HG03460 (cell line): ENCODE data around the gene REELD1.
A peak's percentile ranks its signal among the peaks of the same experiment; 100 is the strongest.

Source experiments
- ATAC-seq: cut with Tn5 transposase; IDR thresholded peaks from one replicate; pipeline ENCODE4 v1.9.1; 2021; ENCODE audit not compliant: unreplicated experiment

Gene REELD1

GRCh38 chr4:146214238-146214637, at the start of gene REELD1:
TSS of gene REELD1 (plus strand) at chr4:146214538. CDS start at chr4:146216953, 2,415 bp downstream.
- no peak for ATAC-seq

DNA sequence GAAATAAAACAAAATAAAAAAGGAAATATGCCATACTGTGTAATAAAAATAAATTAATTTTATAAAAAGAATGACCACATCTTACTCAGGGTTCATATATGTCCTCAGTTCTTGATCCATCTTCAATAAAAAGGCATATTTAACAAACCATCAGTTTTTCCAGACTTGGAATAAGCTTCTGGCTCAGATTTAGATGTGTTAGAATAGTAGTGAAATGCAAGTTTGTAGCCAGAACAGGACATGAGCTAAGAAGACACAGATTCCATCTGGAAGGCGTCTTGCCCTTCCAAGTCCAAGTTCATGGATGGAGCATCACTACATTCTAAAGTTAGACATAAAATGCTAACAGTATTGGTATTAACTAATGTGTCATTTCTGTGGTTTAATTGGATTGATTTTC, 49.1 kb upstream of the REELD1 start:
- ATAC-seq = no peak

DNA sequence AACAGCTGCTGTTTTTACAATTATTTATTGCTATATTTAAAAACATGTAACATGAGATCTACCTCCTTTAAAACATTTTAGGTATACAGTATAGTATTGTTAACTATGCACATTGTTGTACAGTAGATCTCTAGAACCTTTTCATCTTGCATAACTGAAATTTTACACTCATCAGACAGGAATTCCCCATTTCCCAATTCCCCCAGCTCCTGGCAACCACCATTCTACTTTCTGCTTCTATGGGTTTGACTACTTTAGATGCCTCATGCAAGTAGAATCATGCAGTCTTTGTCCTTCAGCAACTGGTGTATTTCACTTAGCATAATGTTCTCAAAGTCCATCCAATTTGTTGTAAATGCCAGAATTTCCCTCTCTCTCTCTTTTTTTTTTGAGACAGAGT, 48.5 kb upstream of the REELD1 start:
- no peak for ATAC-seq

- no peak for ATAC-seq
These were observed 44.2 kb upstream of the REELD1 start for GRCh38 chr4:146170149-146170548.

- ATAC-seq = peak; percentile 92
These were observed 38.5 kb upstream of the REELD1 start, which contains the start of gene LSM6 for GRCh38 chr4:146175541-146176453. TSS of gene LSM6 (plus strand) at chr4:146175718. CDS start at chr4:146182922, 7,204 bp downstream.

DNA sequence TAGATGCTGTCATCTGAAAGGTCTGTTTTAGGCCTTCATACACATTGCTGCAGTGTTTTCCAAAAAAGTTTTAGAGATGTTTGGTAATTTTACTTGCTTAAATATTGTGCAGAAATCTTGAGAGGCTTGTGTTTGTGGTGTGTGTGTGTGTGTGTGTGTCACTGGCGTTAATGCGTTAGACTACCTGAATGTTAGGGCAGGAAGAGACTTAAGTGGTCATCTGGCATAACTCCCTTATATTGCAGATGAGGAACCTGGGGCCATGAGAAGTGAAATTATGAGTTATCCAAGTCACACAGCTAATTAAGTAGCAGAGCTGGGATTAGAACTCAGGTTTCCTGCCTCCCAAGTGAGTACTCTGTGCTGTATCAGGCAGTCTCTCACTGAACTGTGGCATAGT, 37.4 kb upstream of the REELD1 start:
- no peak for ATAC-seq

DNA sequence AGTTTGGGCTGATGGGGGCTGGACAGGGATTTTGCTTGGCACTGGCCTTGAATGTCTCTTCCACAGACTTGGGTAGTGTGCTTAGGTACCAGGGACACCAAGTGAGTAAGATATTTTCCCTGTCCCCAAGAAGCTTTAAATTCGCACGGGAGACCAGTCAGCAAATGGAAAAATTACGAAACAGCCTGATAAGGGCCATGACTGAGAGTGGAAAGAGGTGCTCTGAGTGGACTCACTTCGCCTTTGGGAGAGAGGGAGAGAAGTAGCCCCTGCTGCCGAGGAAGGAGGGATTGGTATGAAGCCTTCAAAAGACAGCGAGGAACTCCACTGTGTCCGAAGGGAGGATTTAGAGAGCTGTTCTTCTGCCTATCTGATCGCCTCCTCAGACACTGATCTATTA, 36.2 kb upstream of the REELD1 start:
- ATAC-seq = no peak

DNA sequence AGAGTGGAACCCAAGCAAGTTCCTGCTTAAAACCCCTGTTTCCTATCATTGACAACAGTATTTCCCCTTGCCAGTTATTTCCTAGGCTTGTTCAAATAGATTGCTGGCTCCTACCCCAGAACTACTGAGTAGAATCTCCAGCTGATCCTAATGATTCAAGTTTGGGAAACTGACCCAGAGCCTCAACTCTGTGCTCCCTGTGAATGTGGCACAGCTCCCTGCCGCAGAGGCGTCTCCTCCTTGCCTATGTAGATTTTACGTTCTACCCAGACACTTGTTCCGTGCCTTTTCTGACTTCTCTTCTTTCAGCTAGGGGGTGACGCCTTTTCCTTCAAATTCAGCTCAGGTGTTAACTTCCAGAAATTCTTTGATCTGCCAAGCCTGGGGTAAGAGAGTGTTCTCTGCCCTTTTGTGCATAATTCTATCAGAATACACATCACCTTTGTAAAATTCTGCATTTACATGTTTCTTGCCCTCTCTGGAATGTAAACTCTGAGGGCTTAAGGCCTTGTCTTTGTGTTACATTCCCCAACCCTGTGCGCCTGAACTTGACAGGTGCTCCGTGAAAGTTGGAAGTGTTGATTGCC, 34.5 kb upstream of the REELD1 start:
- no peak for ATAC-seq

GRCh38 chr4:146182443-146182842, 31.9 kb upstream of the REELD1 start:
- no peak for ATAC-seq

GRCh38 chr4:146183209-146183608, 31.1 kb upstream of the REELD1 start:
- no peak for ATAC-seq

GRCh38 chr4:146186041-146186440, 28.3 kb upstream of the REELD1 start:
- no peak for ATAC-seq

GRCh38 chr4:146186596-146186995, 27.7 kb upstream of the REELD1 start:
- no peak for ATAC-seq

- ATAC-seq = no peak
These were observed 23.9 kb upstream of the REELD1 start for GRCh38 chr4:146190456-146190855.

DNA sequence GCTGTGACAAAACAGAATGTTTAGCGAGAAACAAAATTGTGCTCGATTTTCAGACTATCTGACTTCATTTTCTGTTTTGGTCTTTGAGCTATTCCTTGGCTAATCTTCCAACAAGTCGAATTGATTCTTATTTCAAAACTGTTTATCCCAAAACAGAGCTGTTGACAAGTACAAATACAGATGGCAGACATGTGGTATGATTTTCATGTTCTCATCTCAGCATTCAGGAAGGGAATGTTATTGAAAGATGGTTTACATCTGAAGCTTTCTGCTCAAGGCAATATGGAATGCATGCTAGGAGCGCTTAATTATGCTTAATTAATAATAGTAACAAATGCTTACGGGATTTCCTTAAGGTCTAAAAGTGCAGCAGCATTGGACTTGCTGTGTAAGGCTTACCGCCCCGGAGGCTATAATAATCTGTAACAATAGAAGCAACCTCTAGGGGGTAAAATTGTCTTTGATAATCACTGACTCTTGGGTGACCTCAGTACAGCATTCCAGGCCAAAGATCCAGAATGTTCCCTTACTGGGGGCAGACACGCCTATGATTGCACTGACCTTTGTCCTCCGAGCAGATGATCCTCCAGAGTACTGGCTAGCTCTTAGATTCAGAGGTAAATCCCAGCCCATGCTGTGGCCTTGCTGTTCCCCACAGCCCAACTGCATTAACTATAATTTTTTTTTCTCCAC, 22.4 kb upstream of the REELD1 start:
- ATAC-seq = no peak

DNA sequence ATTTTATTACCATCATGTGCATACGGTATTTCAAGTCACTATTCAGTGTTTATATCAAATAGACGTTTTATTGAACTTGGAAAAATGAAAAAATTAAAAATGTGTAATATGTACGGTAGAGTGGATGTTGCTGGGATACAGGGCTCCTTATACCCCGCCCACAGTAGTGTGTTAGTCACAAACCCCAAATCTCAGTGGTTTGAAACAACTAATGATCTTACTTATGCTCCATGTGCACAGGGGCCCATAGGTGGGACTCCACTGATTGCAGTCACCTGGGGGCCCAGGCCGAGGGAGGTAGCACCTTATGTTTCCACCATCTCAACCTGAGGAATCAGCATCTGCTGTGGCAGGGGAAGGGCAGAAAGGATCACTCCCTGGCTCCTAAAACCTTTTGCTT, 20.7 kb upstream of the REELD1 start:
- no peak for ATAC-seq

- ATAC-seq = no peak
These were observed 20.1 kb upstream of the REELD1 start for GRCh38 chr4:146194212-146194611.

- ATAC-seq = no peak
These were observed 11.7 kb upstream of the REELD1 start for GRCh38 chr4:146202665-146203064.

GRCh38 chr4:146207410-146207809, 6.9 kb upstream of the REELD1 start:
- no peak for ATAC-seq

DNA sequence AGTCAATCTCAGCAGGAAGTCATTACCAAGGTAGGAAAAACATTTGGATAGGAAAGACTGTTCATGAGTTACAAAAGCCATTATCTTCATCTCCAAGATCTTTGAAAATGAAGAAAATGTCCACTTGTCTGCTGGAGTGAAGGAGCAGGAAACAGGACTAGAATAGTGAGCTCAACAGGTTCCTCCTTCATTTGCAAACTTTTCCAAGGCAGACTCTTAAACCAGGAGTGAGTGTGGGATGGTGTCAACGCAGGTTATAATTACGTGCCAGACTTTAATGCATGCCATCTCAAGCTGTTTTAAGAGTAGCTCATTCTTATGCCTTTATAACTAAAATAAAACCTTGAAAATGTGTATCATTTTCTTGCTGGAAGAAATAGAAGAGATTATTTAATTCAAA, 3.4 kb upstream of the REELD1 start:
- no peak for ATAC-seq

DNA sequence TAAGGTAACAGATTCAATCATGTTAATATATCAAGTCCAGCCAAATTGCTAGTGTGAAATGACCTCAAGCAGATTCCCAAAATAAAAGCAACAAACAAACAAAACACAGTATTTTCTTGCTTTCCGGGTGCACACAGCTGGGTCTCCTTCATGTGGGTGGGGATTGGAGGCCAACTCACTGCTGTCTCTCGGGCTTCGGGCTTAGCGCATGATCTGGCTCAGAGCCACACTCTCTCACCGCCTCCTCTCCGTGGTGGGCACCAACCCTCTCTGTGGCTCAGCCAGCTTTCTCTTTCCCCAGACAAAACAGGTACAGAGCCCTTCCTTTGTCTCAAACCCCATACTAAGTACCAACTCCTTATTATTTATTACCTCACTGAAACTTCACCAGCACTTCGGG, 2.9 kb upstream of the REELD1 start:
- ATAC-seq = no peak

DNA sequence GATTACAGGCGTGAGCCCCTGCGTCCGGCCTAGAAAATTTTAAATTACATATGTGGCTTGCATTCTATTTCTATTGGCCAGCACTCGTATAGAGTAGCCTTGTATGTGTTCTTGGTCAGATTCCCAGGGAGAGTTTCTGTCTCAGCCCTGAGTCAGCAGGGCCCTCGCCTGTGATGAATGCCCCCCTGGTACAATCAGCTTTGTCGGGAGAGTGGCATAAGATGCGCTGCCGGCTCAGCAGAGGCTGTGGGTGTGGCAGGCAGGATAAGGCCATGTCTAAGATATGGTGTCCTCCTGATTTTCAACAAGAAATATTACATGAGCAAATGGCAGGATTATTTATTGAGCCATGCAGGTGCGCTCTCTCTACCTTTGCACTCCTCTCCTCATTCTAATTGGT, 1.6 kb upstream of the REELD1 start:
- ATAC-seq = no peak

DNA sequence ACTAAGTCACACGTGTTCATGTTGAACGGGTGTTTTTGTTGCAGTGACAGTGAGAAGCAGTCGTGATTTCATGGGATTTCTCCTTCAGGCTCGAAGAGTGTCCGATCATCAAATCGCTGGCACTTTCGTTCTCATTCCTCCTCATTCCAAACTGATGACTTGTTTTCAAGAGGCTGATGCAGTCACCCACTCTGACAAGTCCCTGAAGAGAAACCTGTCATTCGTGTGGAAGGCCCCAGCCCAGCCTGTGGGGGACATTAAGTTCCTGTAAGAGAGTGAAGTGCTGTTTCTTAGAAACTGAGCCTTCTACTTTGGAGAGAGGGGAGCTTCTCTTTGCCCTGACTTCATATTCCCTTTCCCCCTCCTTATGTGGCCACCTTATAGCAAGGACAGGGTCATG, 8.0 kb downstream of the REELD1 start:
- ATAC-seq = no peak
